Measurements from ENCODE around the gene HRH3.

- no peak for TF ChIP-seq POLR2A (IDR thresholded peaks at IDR 0.05)
- no peak for TF ChIP-seq EP300 (IDR thresholded peaks at IDR 0.05)
- TF ChIP-seq CTCF (IDR thresholded peaks at IDR 0.05), result no peak
These were observed 24.3 kb downstream of the HRH3 start for GRCh38 chr20:62195736-62196135.

All from suprapubic skin (tissue), 3 donors.